ENCODE measurements around the gene LMAN1L. TPM values are rescaled to one million over a fixed set of nuclear protein-coding genes. Genes with fewer than 3 reads are reported as not detected.

Gene LMAN1L
- total and polyA plus RNA-seq, 4 experiments from 2014 or later, result 0.23 to 0.39 TPM; not detected in 2

DNA sequence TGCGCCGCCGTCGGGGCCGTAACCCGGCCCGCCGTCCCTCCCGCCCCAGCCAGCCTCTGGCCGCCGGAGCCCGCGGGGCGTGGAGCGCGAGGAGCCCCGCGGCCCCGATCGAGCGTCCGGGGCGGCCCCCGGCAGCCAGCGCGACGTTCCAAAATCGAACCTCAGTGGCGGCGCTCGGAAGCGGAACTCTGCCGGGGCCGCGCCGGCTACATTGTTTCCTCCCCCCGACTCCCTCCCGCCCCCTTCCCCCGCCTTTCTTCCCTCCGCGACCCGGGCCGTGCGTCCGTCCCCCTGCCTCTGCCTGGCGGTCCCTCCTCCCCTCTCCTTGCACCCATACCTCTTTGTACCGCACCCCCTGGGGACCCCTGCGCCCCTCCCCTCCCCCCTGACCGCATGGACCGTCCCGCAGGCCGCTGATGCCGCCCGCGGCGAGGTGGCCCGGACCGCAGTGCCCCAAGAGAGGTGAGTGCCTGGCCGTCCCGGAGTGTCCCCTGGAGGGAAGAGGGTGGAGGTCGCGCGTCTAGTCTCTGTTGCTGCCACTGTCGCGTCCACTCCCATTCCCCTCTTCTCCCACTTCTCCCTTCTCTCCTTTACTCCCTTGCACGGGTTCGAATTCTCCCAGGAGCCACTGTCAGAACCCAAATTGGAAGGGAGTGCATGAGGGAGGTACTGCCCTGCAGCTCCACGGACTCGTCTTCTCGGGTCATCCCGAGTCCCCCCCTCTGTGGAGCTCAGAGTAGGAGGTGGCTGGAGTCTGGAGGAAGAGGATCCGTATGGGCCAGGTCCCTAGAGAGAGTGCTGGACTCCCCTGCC lies 30.2 kb upstream of the LMAN1L start:
- intact Hi-C loops (cut with micrococcal nuclease), result no loop called here
- peaks cover 0 to 3% (median 0%) of the 10 kb centered on the region in 8 donors for H3K9me3 Mint-ChIP-seq
- H3K4me1 Mint-ChIP-seq, result peaks cover 42 to 90% (median 59%) of the 10 kb centered on the region in 4 donors
- H3K36me3 Mint-ChIP-seq, result peaks cover 4 to 34% of the 10 kb centered on the region in 2 donors
- Histone ChIP-seq H3K36me3 (ENCODE audit: insufficient read depth, low read length) (no peaks in the 10 kb centered on the region), H3K4me3 (ENCODE audit: low read length in 2 of 2) (peak overlapping the region; percentile 93 to 97), H3K9me3 (ENCODE audit: control insufficient read depth in 1 of 2, low read length in 2 of 2) (no peaks in the 10 kb centered on the region), H3K27ac (ENCODE audit: low read depth, low read length) (peak overlapping the region; percentile 86), H3K27me3 (ENCODE audit: insufficient read depth, low read length) (no peaks in the 10 kb centered on the region), H3K4me1 (ENCODE audit: insufficient read depth, low read length) (peaks cover 80% of the 10 kb centered on the region)
- no peaks in the 10 kb centered on the region for H3K27me3 Mint-ChIP-seq
- ChIA-PET CTCF (ENCODE audit: partially characterized antibody) (interaction anchor here (0.7 to 36.4 kb wide), 6 partner anchors 4 to 408 kb away, joined by 3 to 1908 read pairs (median 19); partner anchors contain the start of genes CSK and LMAN1L), POLR2A (ENCODE audit: partially characterized antibody) (interaction anchor here (0.7 to 24.9 kb wide), 12 partner anchors 2 to 672 kb away, joined by 3 to 1342 read pairs (median 6); partner anchors contain the start of genes CLK3, CSK, FAM219B and SIN3A)
- H3K27ac Mint-ChIP-seq, result peak overlapping the region; percentile 90 to 98 (median 92)
- H3K4me3 Mint-ChIP-seq, result peak overlapping the region; percentile 85 to 97 (median 95)
- DNase-seq, result peak; percentile 68 to 75 (median 71)

DNA sequence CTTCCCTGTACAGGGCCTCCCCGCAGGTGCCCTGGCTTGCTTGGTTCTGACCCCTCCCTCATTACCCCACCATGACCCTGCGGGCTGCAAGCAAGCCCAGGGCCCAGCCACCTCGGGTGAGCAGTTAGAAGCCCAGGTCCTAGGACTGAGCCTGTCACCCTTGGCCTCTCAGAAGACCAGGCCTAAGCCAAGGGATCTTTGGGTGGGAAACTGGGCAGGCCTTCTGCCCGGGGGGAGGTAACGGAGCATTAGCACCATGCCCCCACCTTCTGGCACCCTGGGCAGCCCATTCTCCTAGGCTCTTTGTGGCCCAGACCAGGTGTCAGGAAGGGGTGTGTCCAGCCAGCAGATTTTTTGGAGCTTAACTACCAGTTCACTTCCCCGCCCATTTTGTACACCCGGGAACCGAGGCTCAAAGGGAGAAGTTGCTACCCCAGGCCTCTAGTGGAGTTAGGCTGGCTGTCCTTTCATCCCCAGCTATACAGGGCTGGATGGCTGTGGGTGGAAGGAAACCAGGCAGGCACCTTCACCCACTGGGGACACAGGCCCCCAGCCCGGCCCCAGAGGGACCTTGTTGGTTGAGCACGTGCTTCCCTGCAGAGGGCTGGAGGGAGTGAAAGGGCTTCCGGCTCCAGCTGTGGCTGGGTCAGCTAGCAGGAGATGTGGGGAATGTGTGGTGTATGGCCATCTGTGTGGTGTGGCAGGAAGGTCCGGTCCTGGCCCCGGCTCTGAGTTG lies 29.4 kb upstream of the LMAN1L start:
- peak in 1 of 5 donors; percentile 55 for DNase-seq
- peaks cover 4 to 38% of the 10 kb centered on the region in 2 donors for H3K36me3 Mint-ChIP-seq
- H3K4me1 Mint-ChIP-seq, result peaks cover 39 to 90% (median 59%) of the 10 kb centered on the region in 4 donors
- peak overlapping the region; percentile 90 to 98 (median 92) for H3K27ac Mint-ChIP-seq
- H3K9me3 ChIP-seq (ENCODE audit: control insufficient read depth in 1 of 2, low read length in 2 of 2), result no peaks in the 10 kb centered on the region
- H3K27me3 ChIP-seq (ENCODE audit: insufficient read depth, low read length), result no peaks in the 10 kb centered on the region
- H3K4me1 ChIP-seq (ENCODE audit: insufficient read depth, low read length), result peaks cover 80% of the 10 kb centered on the region
- intact Hi-C loops (cut with micrococcal nuclease), result no loop called here
- CTCF ChIA-PET (ENCODE audit: partially characterized antibody), result interaction anchor here (0.7 to 36.4 kb wide), 7 partner anchors 5 to 409 kb away, joined by 3 to 1908 read pairs (median 4); partner anchors contain the start of genes CSK and LMAN1L
- POLR2A ChIA-PET (ENCODE audit: partially characterized antibody), result interaction anchor here (0.7 to 24.9 kb wide), 10 partner anchors 3 to 1145 kb away, joined by 3 to 1342 read pairs (median 7); partner anchors contain the start of genes CSK and FAM219B
- peaks cover 0 to 3% (median 0%) of the 10 kb centered on the region in 8 donors for H3K9me3 Mint-ChIP-seq
- H3K4me3 ChIP-seq (ENCODE audit: low read length in 2 of 2), result peak overlapping the region; percentile 93 to 97
- peak overlapping the region; percentile 86 for H3K27ac ChIP-seq (ENCODE audit: low read depth, low read length)
- H3K36me3 ChIP-seq (ENCODE audit: insufficient read depth, low read length), result no peaks in the 10 kb centered on the region
- H3K4me3 Mint-ChIP-seq, result peak overlapping the region; percentile 85 to 97 (median 95)
- no peaks in the 10 kb centered on the region for H3K27me3 Mint-ChIP-seq

DNA sequence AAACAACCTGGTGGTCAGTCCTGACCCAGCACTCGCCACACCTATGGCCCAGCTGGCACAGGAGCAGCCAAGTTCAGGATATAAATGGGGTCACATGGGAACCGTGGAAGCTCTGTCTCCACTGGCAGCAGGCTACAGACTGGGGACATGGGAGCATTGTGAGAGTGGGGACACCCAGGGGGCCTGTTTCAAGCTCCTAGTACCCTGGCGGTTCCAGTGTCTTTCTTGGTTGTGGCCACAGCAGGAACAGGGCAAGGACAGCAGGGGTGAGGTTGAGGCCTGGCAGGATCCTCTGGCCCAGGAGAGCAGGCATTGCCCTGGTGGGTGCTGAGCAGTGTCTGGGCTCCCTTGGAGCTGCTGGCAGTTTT lies 28.8 kb upstream of the LMAN1L start:
- Mint-ChIP-seq H3K4me3 (peak overlapping the region; percentile 85 to 97 (median 95)), H3K9me3 (peaks cover 0 to 3% (median 0%) of the 10 kb centered on the region in 8 donors), H3K27me3 (no peaks in the 10 kb centered on the region), H3K4me1 (peaks cover 37 to 90% (median 58%) of the 10 kb centered on the region in 4 donors), H3K27ac (peak overlapping the region; percentile 90 to 98 (median 92)), H3K36me3 (peaks cover 4 to 41% of the 10 kb centered on the region in 2 donors)
- ChIA-PET CTCF (ENCODE audit: partially characterized antibody) (interaction anchor here (0.9 to 36.4 kb wide), 7 partner anchors 5 to 166 kb away, joined by 3 to 1908 read pairs (median 4); partner anchors contain the start of genes CSK and LMAN1L), POLR2A (ENCODE audit: partially characterized antibody) (interaction anchor here (0.7 to 24.9 kb wide), 16 partner anchors 3 to 1145 kb away, joined by 3 to 1342 read pairs (median 6); partner anchors contain the start of genes CSK, FAM219B, MAN2C1 and UBL7)
- H3K27ac ChIP-seq (ENCODE audit: low read depth, low read length), result peak overlapping the region; percentile 86
- H3K9me3 ChIP-seq (ENCODE audit: control insufficient read depth in 1 of 2, low read length in 2 of 2), result no peaks in the 10 kb centered on the region
- no peaks in the 10 kb centered on the region for H3K27me3 ChIP-seq (ENCODE audit: insufficient read depth, low read length)
- DNase-seq, result peak in 1 of 5 donors; percentile 38
- H3K4me1 ChIP-seq (ENCODE audit: insufficient read depth, low read length), result peaks cover 80% of the 10 kb centered on the region
- peak overlapping the region; percentile 93 to 97 for H3K4me3 ChIP-seq (ENCODE audit: low read length in 2 of 2)
- intact Hi-C loops (cut with micrococcal nuclease), result no loop called here
- no peaks in the 10 kb centered on the region for H3K36me3 ChIP-seq (ENCODE audit: insufficient read depth, low read length)

DNA sequence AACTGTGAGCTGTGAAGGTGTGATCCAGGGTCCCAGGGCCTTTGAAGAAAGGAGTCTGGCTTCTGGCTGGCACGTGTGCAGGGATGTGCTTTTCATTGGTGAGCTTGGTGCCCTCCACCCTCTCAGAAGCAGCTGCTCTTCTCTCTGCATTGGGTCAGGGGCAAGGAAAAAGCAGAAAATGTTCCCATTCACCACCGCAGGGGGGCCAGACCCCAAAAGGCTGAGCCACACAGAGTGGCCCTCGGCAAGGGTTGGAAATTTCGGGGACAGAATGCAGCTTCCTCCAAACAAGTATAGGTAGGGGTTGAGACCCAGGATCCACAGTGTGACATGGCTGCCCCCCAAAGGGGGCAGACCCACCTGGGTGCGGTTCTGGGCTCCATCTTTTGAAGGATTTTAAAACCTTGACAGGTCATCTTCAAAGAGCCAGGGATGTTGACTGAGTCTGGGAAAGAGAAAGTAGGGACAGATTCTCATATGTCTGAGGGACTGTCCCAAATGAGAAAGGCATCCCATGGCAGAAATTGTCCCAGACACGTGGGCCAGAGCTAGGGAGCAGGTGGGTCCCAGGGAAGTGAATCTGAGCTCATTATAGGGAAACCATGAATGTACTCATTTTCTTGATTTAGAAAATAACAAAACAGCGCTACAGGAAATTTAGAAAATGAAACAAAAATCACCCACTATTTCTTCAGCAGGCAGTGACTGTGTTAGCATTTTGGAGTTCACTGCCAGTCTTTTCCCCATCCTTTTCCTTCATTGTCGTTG lies 28.0 kb upstream of the LMAN1L start:
- Mint-ChIP-seq H3K27me3 (no peaks in the 10 kb centered on the region), H3K36me3 (peaks cover 4 to 48% of the 10 kb centered on the region in 2 donors)
- CTCF ChIA-PET (ENCODE audit: partially characterized antibody), result interaction anchor here (1.0 to 36.4 kb wide), 6 partner anchors 6 to 165 kb away, joined by 3 to 1908 read pairs (median 5); partner anchors contain the start of genes CSK and LMAN1L

DNA sequence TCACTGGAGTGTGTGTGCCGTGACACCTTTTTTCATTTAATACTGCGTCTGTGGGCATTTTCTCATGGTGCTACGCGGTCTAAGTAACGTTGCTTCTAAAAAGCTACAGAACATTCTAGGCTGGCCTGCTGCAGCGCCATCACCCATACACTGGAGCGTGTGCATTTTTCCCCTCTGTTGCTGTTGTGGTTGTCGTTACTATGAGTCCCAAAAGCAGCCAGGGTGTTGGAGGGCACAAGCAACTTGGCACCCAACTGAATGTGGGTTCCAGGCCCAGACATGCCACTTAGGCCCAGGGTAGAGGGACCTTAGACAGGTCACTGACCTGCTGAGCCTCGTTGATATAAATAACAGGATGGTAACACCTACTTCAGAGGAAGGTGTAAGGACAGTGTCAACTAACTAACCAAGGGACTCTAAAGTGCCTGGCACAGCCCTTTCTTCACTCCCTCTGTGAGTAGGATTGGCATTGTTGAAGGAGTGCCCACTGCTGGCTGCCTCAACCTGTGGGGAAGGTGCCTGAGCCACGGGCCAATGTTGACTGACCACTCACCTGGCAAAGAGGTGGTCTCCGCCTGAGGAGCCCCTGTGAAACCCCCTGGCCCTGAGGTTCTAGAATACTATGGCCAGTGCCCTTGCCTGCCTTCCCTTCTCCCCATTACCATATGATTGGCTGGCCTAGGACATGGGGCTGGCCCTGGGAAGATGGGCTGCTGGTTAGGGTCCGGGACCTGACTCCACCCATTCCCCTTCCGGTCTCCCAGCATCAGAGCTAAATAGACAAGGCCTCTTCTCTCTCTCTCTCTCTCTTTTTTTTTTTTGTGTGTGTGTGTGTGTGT lies 27.2 kb upstream of the LMAN1L start:
- Histone ChIP-seq H3K4me3 (ENCODE audit: low read length in 2 of 2) (peak overlapping the region; percentile 63 to 93), H3K4me1 (ENCODE audit: insufficient read depth, low read length) (peaks cover 80% of the 10 kb centered on the region), H3K27ac (ENCODE audit: low read depth, low read length) (peak overlapping the region; percentile 86), H3K27me3 (ENCODE audit: insufficient read depth, low read length) (no peaks in the 10 kb centered on the region), H3K9me3 (ENCODE audit: control insufficient read depth in 1 of 2, low read length in 2 of 2) (no peaks in the 10 kb centered on the region), H3K36me3 (ENCODE audit: insufficient read depth, low read length) (no peaks in the 10 kb centered on the region)
- Mint-ChIP-seq H3K27ac (peak overlapping the region; percentile 95 to 99 (median 98)), H3K36me3 (peaks cover 4 to 48% of the 10 kb centered on the region in 2 donors), H3K9me3 (peaks cover 0 to 3% (median 0%) of the 10 kb centered on the region in 8 donors), H3K27me3 (no peaks in the 10 kb centered on the region), H3K4me1 (peaks cover 30 to 90% (median 57%) of the 10 kb centered on the region in 4 donors), H3K4me3 (peak overlapping the region; percentile 85 to 97 (median 95))
- intact Hi-C loops (cut with micrococcal nuclease), result loop anchor here (2.0 to 5.0 kb wide), 3 partner anchors 57 to 168 kb away; partner anchors contain the start of genes CLK3, COX5A and ULK3
- DNase-seq, result peak; percentile 41 to 75 (median 51)
- CTCF ChIA-PET (ENCODE audit: partially characterized antibody), result interaction anchor here (1.4 to 36.4 kb wide), 4 partner anchors 7 to 116 kb away, joined by 3 to 1908 read pairs (median 956); partner anchors contain the start of genes CSK and LMAN1L
- POLR2A ChIA-PET (ENCODE audit: partially characterized antibody), result interaction anchor here (0.9 to 24.9 kb wide), 13 partner anchors 5 to 668 kb away, joined by 3 to 1342 read pairs (median 5); partner anchors contain the start of genes CLK3, CSK, SIN3A and UBL7

More for the DNA sequence above, 28.0 kb upstream of the LMAN1L start:
- POLR2A ChIA-PET (ENCODE audit: partially characterized antibody), result interaction anchor here (0.7 to 24.9 kb wide), 14 partner anchors 4 to 669 kb away, joined by 3 to 1342 read pairs (median 4); partner anchors contain the start of genes CSK, FAM219B, MAN2C1 and SIN3A
- H3K9me3 Mint-ChIP-seq, result peaks cover 0 to 3% (median 0%) of the 10 kb centered on the region in 8 donors
- H3K9me3 ChIP-seq (ENCODE audit: control insufficient read depth in 1 of 2, low read length in 2 of 2), result no peaks in the 10 kb centered on the region
- H3K4me3 Mint-ChIP-seq, result peak overlapping the region; percentile 85 to 97 (median 95)
- intact Hi-C loops (cut with micrococcal nuclease), result loop anchor here (5.0 kb wide), 2 partner anchors 153 to 167 kb away; partner anchors contain the start of genes CLK3 and COX5A
- H3K27me3 ChIP-seq (ENCODE audit: insufficient read depth, low read length), result no peaks in the 10 kb centered on the region
- H3K27ac Mint-ChIP-seq, result peak overlapping the region; percentile 95 to 99 (median 98)
- peaks cover 34 to 90% (median 58%) of the 10 kb centered on the region in 4 donors for H3K4me1 Mint-ChIP-seq
- H3K4me1 ChIP-seq (ENCODE audit: insufficient read depth, low read length), result peaks cover 80% of the 10 kb centered on the region
- H3K27ac ChIP-seq (ENCODE audit: low read depth, low read length), result peak overlapping the region; percentile 86
- H3K36me3 ChIP-seq (ENCODE audit: insufficient read depth, low read length), result no peaks in the 10 kb centered on the region
- DNase-seq, result no peak
- peak overlapping the region; percentile 63 to 93 for H3K4me3 ChIP-seq (ENCODE audit: low read length in 2 of 2)

All from CD4-positive, alpha-beta memory T cell (primary cell).